T-helper 17 cell (primary cell): ENCODE results near the gene RASGRF1. TPM values are rescaled to one million over a fixed set of nuclear protein-coding genes. Genes with fewer than 3 reads are reported as not detected.
A peak's percentile ranks its signal among the peaks of the same experiment; 100 is the strongest.

Source experiments
- ATAC-seq: fragments of 150-1000 bp; cut with Tn5 transposase; 2 replicates; pipeline ENCODE4 v1.10.0; 2021; ENCODE audit warnings: mild to moderate bottlenecking, moderate library complexity
- DNase-seq, 3 donors: peaks; one replicate each; pipeline versions ENCODE4 v3.0.0 to v3.0.0-alpha.2; 2020 to 2021
- H3K9me3 ChIP-seq: one replicate; pipeline ENCODE4 v1.7.0; 2013; ENCODE audit warnings: low read length, mild to moderate bottlenecking; ENCODE audit not compliant: control insufficient read depth, poor library complexity, severe bottlenecking
- H3K27ac Mint-ChIP-seq: one replicate; pipeline ENCODE4 v1.8.0; 2022; ENCODE audit warnings: mild to moderate bottlenecking, moderate library complexity, mixed read lengths
- H3K27me3 Mint-ChIP-seq: one replicate; pipeline ENCODE4 v1.8.0; 2022; ENCODE audit warnings: mixed read lengths
- H3K36me3 Mint-ChIP-seq: one replicate; pipeline ENCODE4 v1.8.0; 2022; ENCODE audit warnings: low read depth, mixed read lengths
- H3K4me1 Mint-ChIP-seq: one replicate; pipeline ENCODE4 v1.8.0; 2022; ENCODE audit warnings: mild to moderate bottlenecking, mixed read lengths
- H3K4me3 Mint-ChIP-seq: one replicate; pipeline ENCODE4 v1.8.0; 2022; ENCODE audit warnings: mild to moderate bottlenecking, moderate library complexity, mixed read lengths
- total RNA-seq, 4 donors: library from RNA in 2 of 4; stranded (reverse) in 2 of 4; gene quantifications; one replicate each; pipeline ENCODE4 v1.2.3 and lab custom pipeline; 2022 to 2026

The RASGRF1 gene
- total RNA-seq, 2 donors from 2014 or later, result 0.55 TPM; not detected in 1

- Mint-ChIP-seq H3K27me3 (peaks cover 67% of the 10 kb centered on the region), H3K4me1 (peaks cover 16% of the 10 kb centered on the region), H3K36me3 (peaks cover 8% of the 10 kb centered on the region), H3K4me3 (no peak overlapping the region), H3K27ac (no peak overlapping the region)
- ATAC-seq (no peak), DNase-seq (no peak)
- no peaks in the 10 kb centered on the region for H3K9me3 ChIP-seq
Measured at GRCh38 chr15:79089331-79089889, 1.2 kb downstream of the RASGRF1 start.

- no peaks in the 10 kb centered on the region for H3K9me3 ChIP-seq
- peaks cover 16% of the 10 kb centered on the region for H3K4me1 Mint-ChIP-seq
- H3K4me3 Mint-ChIP-seq, result no peak overlapping the region
- H3K36me3 Mint-ChIP-seq, result peaks cover 8% of the 10 kb centered on the region
- ATAC-seq (no peak), DNase-seq (no peak)
- H3K27me3 Mint-ChIP-seq, result peaks cover 70% of the 10 kb centered on the region
- no peak overlapping the region for H3K27ac Mint-ChIP-seq
Measured at GRCh38 chr15:79088426-79089205, 2.0 kb downstream of the RASGRF1 start.

- Mint-ChIP-seq H3K36me3 (peaks cover 5% of the 10 kb centered on the region), H3K4me1 (peaks cover 13% of the 10 kb centered on the region), H3K27me3 (peaks cover 70% of the 10 kb centered on the region), H3K4me3 (no peak overlapping the region), H3K27ac (no peak overlapping the region)
- DNase-seq, result no peak
- ATAC-seq, result no peak
- no peaks in the 10 kb centered on the region for H3K9me3 ChIP-seq
Measured at GRCh38 chr15:79086814-79087213, 3.8 kb downstream of the RASGRF1 start.

GRCh38 chr15:79084308-79084968 lies 6.1 kb downstream of the RASGRF1 start:
- Mint-ChIP-seq H3K36me3 (peaks cover 5% of the 10 kb centered on the region), H3K27ac (peak overlapping the region; percentile 59), H3K4me3 (no peak overlapping the region), H3K4me1 (peaks cover 6% of the 10 kb centered on the region), H3K27me3 (peaks cover 72% of the 10 kb centered on the region)
- no peaks in the 10 kb centered on the region for H3K9me3 ChIP-seq
- no peak for ATAC-seq
- no peak for DNase-seq

GRCh38 chr15:79083154-79083553 lies 7.4 kb downstream of the RASGRF1 start:
- DNase-seq (no peak), ATAC-seq (no peak)
- peaks cover 7% of the 10 kb centered on the region for H3K36me3 Mint-ChIP-seq
- peaks cover 6% of the 10 kb centered on the region for H3K4me1 Mint-ChIP-seq
- no peak overlapping the region for H3K27ac Mint-ChIP-seq
- H3K27me3 Mint-ChIP-seq, result peaks cover 61% of the 10 kb centered on the region
- no peaks in the 10 kb centered on the region for H3K9me3 ChIP-seq
- H3K4me3 Mint-ChIP-seq, result no peak overlapping the region

- ATAC-seq (no peak), DNase-seq (no peak)
- Mint-ChIP-seq H3K27me3 (peaks cover 54% of the 10 kb centered on the region), H3K4me3 (no peak overlapping the region), H3K27ac (no peak overlapping the region), H3K4me1 (peaks cover 6% of the 10 kb centered on the region), H3K36me3 (peaks cover 7% of the 10 kb centered on the region)
- H3K9me3 ChIP-seq, result no peaks in the 10 kb centered on the region
Measured at GRCh38 chr15:79082363-79083070, 8.1 kb downstream of the RASGRF1 start.

- DNase-seq (no peak), ATAC-seq (no peak)
- Mint-ChIP-seq H3K27ac (no peak overlapping the region), H3K4me3 (no peak overlapping the region), H3K4me1 (no peaks in the 10 kb centered on the region), H3K27me3 (peaks cover 34% of the 10 kb centered on the region), H3K36me3 (peaks cover 2% of the 10 kb centered on the region)
- H3K9me3 ChIP-seq, result no peaks in the 10 kb centered on the region
Measured at GRCh38 chr15:79078763-79079410, 11.7 kb downstream of the RASGRF1 start.

GRCh38 chr15:79078003-79078402 lies 12.6 kb downstream of the RASGRF1 start:
- no peaks in the 10 kb centered on the region for H3K9me3 ChIP-seq
- DNase-seq (no peak), ATAC-seq (no peak)
- Mint-ChIP-seq H3K27me3 (peaks cover 32% of the 10 kb centered on the region), H3K27ac (no peak overlapping the region), H3K4me1 (no peaks in the 10 kb centered on the region), H3K4me3 (no peak overlapping the region), H3K36me3 (peaks cover 2% of the 10 kb centered on the region)

- no peak for DNase-seq
- H3K27ac Mint-ChIP-seq, result no peak overlapping the region
- H3K4me3 Mint-ChIP-seq, result no peak overlapping the region
- peaks cover 2% of the 10 kb centered on the region for H3K4me1 Mint-ChIP-seq
- H3K9me3 ChIP-seq, result no peaks in the 10 kb centered on the region
- ATAC-seq, result no peak
- H3K27me3 Mint-ChIP-seq, result peaks cover 32% of the 10 kb centered on the region
- peaks cover 2% of the 10 kb centered on the region for H3K36me3 Mint-ChIP-seq
Measured at GRCh38 chr15:79076661-79077060, 13.9 kb downstream of the RASGRF1 start.

GRCh38 chr15:79075256-79075655 lies 15.3 kb downstream of the RASGRF1 start:
- ATAC-seq (no peak), DNase-seq (no peak)
- no peak overlapping the region for H3K4me3 Mint-ChIP-seq
- no peaks in the 10 kb centered on the region for H3K9me3 ChIP-seq
- H3K27me3 Mint-ChIP-seq, result peaks cover 24% of the 10 kb centered on the region
- H3K36me3 Mint-ChIP-seq, result peaks cover 2% of the 10 kb centered on the region
- no peak overlapping the region for H3K27ac Mint-ChIP-seq
- peaks cover 4% of the 10 kb centered on the region for H3K4me1 Mint-ChIP-seq

GRCh38 chr15:79073336-79073735 lies 17.2 kb downstream of the RASGRF1 start:
- H3K36me3 Mint-ChIP-seq, result no peaks in the 10 kb centered on the region
- peaks cover 4% of the 10 kb centered on the region for H3K4me1 Mint-ChIP-seq
- H3K4me3 Mint-ChIP-seq, result no peak overlapping the region
- ATAC-seq, result no peak
- no peaks in the 10 kb centered on the region for H3K9me3 ChIP-seq
- peaks cover 24% of the 10 kb centered on the region for H3K27me3 Mint-ChIP-seq
- H3K27ac Mint-ChIP-seq, result no peak overlapping the region
- DNase-seq, result no peak

GRCh38 chr15:79071901-79072300 lies 18.7 kb downstream of the RASGRF1 start:
- DNase-seq (no peak), ATAC-seq (no peak)
- H3K4me1 Mint-ChIP-seq, result peaks cover 7% of the 10 kb centered on the region
- no peak overlapping the region for H3K27ac Mint-ChIP-seq
- no peaks in the 10 kb centered on the region for H3K9me3 ChIP-seq
- no peaks in the 10 kb centered on the region for H3K36me3 Mint-ChIP-seq
- peaks cover 24% of the 10 kb centered on the region for H3K27me3 Mint-ChIP-seq
- no peak overlapping the region for H3K4me3 Mint-ChIP-seq

- H3K36me3 Mint-ChIP-seq, result peaks cover 2% of the 10 kb centered on the region
- H3K4me1 Mint-ChIP-seq, result peaks cover 11% of the 10 kb centered on the region
- no peaks in the 10 kb centered on the region for H3K9me3 ChIP-seq
- H3K4me3 Mint-ChIP-seq, result no peak overlapping the region
- H3K27ac Mint-ChIP-seq, result no peak overlapping the region
- DNase-seq (no peak), ATAC-seq (no peak)
- peaks cover 32% of the 10 kb centered on the region for H3K27me3 Mint-ChIP-seq
Measured at GRCh38 chr15:79068790-79069189, 21.8 kb downstream of the RASGRF1 start.
